Jurkat, Clone E6-1 (cell line): Measurements from ENCODE around the gene OR2AK2. TPM values are rescaled to one million over a fixed set of nuclear protein-coding genes. Genes with fewer than 3 reads are reported as not detected.

ENCODE experiments used
- DNase-seq: peaks from one replicate; pipeline ENCODE4 v3.0.0-alpha.2; 2011; ENCODE audit warnings: low read depth, low spot score
- H3K4me3 ChIP-seq: 2 replicates; pipeline ENCODE4 v1.5.1; 2011; ENCODE audit warnings: mild to moderate bottlenecking, low read length, control low read depth, moderate library complexity
- polyA plus RNA-seq: library from polyadenylated mRNA; unstranded; fragments of >200 nt; gene quantifications from one replicate; pipeline ENCODE4 v1.2.1, GENCODE V29; 2012; ENCODE audit warnings: missing spikeins; ENCODE audit not compliant: insufficient read length, insufficient read depth

OR2AK2 gene, protein sequence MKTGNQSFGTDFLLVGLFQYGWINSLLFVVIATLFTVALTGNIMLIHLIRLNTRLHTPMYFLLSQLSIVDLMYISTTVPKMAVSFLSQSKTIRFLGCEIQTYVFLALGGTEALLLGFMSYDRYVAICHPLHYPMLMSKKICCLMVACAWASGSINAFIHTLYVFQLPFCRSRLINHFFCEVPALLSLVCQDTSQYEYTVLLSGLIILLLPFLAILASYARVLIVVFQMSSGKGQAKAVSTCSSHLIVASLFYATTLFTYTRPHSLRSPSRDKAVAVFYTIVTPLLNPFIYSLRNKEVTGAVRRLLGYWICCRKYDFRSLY
- polyA plus RNA-seq = not detected

DNA sequence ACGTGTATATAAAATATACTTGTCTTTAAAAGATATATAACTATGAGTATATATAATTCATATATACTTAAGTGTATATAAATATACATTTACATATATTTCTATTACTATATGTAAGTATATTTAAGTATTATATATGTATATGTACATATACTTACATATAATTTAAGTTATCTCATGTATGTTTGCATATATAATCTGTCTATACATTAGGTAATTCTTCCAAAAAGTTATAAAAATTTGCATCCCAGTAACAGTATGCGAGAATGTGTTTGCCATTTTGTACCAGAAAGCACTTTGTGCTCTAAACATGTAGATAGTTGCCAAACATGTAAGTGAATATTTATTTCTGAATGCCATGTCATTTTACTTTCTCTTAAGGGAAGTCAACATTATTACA, at the start of gene OR2AK2:
OR2AK2 (plus strand) TSS at position 301 of the 400 bp plus-strand sequence. CDS start 144 bp downstream, outside the sequence.
- no peak for DNase-seq
- H3K4me3 ChIP-seq = no peak within 1 kb of the TSS

DNA sequence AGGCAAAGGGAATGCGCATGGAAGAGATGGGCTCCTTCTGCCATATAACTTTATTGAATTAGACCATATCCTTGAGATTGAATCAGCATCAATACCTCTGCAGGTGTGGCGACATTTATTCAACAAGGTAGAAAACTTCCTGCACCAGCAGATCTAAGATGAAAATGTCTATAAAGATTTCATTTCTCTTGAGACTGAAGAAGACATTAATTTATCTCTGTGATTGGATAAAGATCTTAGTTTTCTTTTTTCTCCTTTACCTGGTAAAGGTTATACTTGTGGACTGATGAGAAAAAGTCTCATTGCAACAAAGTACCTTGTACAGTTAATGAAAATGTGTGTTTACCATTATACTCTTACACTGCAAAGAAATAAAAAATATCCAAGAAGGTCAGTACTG, 45.1 kb upstream of the OR2AK2 start, which contains the start of gene OR2T8:
OR2T8 (plus strand) TSS at position 301 of the 400 bp plus-strand sequence. CDS start 766 bp downstream, outside the sequence.
- no peak within 1 kb of the TSS for H3K4me3 ChIP-seq
- DNase-seq = no peak

DNA sequence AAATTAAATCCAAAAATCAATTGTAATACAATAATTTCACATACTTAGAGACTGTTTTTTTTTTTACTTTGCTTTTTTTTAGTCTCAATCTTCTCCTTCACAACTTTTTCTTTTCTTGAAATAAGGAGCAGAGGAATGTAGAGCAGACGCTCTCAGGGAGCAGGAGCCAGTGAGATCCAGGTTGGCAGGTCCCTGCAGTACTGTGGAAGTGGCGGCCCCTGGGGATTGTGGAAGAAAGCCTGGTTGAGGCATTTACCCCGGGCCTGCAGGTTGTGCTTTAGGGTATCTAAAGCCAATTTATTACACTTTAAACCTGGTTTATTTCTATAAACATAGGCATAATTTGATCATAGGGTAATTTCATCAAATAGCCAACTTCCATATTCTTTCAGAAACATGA, 41.1 kb upstream of the OR2AK2 start:
- H3K4me3 ChIP-seq = no peak overlapping the region
- no peak for DNase-seq

DNA sequence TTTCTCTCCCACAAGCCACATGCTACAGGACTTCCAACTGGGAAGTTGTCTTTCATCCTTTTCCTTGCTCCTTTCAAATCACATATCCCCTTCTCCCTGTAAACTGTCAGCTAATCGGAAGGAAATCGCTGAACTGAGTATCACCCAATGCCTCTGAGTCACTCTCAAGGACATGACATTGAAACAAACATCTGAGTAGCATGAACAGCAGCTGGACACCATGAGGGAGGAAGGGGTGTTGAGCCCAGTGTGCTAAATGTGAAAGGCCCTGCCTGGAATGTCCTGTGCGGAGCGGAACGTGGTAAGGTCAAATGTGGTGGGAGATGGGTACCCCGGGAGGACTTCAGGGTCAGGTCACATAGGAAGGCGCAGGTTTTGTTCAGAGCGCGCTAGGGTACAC, 40.2 kb upstream of the OR2AK2 start, which contains the start of gene OR2AJ1:
OR2AJ1 (plus strand) TSS at position 22 of the 400 bp plus-strand sequence. CDS start 8,880 bp downstream, outside the sequence.
- H3K4me3 ChIP-seq = no peak within 1 kb of the TSS
- DNase-seq = no peak

DNA sequence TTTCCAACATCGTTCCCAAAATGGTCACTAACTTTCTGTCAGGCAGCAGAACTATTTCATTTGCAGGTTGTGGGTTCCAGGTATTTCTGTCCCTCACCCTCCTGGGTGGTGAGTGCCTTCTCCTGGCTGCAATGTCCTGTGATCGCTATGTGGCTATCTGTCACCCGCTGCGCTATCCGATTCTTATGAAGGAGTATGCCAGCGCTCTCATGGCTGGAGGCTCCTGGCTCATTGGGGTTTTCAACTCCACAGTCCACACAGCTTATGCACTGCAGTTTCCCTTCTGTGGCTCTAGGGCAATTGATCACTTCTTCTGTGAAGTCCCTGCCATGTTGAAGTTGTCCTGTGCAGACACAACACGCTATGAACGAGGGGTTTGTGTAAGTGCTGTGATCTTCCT, 31.0 kb upstream of the OR2AK2 start:
- H3K4me3 ChIP-seq = no peak overlapping the region
- no peak for DNase-seq

DNA sequence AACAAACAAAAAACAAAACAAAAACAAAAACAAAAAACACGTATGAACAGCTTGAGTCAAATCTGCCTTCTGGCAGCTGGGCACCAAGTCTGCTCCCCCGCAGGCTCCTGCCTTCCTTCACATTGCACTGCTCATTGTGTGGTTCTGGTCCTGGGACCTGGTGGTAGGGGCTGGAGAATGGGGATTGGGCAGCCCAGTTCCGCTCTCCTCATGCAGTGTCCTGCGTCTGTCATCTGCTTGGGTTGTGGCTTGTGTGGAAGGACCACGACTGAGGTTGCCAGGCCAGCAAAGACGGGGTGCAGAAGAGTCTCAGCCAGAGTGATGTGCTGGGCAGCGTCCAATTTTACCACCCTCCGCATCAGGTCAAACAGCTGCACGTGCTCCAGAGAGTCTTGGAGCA, 29.3 kb upstream of the OR2AK2 start:
- H3K4me3 ChIP-seq = no peak overlapping the region
- DNase-seq = no peak

DNA sequence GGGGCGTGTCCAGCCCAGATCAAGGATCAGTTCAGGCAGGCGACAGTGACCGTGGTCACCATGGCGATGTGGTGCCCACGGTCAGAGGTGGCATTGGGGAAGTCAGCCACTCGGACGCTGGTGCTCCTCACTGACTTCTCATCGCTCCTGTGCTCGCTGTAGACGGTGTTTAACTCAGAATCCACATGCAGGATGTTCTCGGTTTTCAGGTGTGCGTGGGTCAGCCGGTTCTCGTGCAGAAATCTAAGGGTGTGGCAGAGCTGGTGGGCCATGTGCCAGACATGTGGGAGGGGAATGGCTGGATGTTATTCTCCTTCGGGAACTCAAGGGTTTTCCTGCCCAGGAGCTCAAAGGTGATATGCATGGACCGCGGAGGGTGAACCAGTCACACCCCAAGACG, 28.6 kb upstream of the OR2AK2 start:
- H3K4me3 ChIP-seq = no peak overlapping the region
- DNase-seq = no peak

DNA sequence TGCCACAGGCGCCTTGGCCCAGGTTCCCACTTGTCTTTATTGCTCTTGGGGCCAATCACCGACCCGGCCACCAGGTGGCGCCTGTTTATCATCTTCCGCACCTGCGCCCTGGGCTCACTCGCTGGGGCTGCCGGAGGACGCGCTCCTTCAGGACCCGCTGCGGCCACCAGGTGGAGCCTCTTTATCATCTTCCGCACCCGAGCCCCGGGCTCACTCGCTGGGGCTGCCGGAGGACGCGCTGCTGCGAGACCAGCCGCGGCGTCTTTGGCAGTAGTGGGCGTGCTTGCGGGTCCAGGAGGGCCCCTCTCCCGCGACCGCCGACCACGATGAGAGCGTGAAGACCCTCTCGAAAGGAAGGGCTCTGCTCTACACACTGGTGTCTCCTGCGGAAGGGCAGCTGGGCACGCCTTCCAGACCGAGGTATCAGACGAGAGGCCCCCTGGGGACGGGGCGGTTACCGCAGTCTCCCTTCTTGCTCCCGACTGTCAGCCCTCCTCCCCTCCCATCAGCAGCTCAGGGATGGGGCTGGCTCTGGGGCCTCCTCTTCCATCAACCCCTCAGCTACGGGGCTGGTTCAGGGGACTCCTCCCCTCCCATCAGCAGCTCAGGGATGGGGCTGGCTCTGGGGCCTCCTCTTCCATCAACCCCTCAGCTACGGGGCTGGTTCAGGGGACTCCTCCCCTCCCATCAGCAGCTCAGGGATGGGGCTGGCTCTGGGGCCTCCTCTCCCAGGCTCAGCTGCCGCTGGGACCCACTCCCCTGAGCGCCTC, 27.9 kb upstream of the OR2AK2 start:
- DNase-seq = peak; percentile 82
- H3K4me3 ChIP-seq = peak overlapping the region; percentile 61

DNA sequence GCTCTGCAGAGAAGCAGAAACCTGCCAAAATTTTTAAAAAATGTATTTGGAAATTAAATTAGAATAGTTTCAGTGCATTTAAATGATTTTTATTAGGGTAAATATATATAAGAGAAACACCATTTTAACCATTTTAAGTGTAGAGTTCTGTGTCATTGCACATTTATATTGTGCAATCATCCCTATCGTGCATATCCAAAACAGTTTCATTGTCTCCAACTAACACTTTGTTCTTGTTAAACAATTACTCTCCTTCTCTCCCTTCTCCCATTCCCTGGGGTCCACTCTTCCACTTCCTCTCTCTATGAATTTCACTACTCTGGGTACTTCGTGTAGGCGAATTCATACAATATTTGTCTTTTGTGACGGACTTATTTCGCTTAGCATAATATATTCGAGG, 22.4 kb upstream of the OR2AK2 start:
- no peak for DNase-seq
- no peak overlapping the region for H3K4me3 ChIP-seq

DNA sequence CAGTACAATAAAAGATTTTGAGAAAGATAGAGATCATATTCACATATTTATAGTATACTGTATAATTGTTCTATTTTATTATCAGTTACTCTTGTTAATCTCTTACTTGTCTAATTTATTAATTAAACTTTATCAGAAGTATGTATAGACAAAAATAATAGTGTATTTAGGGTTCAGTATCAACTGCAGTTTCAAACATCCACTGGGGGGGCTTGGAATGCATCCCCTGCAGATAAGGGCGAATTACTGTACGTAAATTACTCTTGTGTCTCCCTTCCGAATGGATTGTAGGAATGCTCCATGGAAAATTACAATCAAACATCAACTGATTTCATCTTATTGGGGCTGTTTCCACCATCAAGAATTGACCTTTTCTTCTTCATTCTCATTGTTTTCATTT, 16.5 kb upstream of the OR2AK2 start, which contains the start of gene OR2L8:
OR2L8 (plus strand) TSS at position 301 of the 400 bp plus-strand sequence; CDS start at position 301, 0 bp downstream.
- DNase-seq = no peak
- no peak within 1 kb of the TSS for H3K4me3 ChIP-seq

DNA sequence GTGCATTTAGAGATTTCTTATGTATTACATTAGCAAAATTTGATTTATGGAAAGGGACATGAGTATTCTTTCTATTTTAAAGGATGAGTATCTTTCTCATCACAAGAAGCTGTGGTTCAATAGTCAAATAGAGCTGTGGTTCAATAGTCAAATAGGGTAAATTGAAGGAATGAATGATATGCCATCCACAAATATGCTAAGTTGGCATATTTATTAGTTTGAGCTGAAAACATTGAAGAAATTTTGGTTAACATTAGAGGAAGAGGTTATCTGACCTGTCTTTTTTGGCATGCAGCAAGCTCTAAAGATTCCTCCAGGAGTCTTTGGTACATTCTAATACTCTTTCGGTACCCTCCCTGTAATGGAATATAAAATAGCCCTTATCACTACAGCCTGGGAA, 11.6 kb upstream of the OR2AK2 start:
- H3K4me3 ChIP-seq = no peak overlapping the region
- DNase-seq = no peak

DNA sequence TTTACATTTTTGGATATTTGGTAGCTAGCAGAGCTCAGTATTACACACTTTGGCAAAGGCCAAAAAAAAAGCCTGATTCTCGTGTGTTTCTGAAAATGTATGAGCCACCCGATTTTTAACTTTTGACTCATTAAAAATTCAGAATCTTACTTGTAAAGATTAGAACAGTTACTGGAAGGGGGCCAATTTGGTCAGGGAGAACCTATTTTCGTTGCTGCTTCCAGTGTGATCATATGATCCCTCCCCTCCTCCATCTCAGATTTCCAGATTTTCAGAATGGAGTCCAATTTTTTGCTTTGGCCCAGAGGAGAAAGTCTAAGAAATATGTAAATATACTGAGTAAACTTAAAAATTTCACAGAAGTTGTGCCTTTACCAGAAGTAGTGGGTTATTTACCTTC, 3.2 kb upstream of the OR2AK2 start:
- no peak for DNase-seq
- H3K4me3 ChIP-seq = no peak overlapping the region

DNA sequence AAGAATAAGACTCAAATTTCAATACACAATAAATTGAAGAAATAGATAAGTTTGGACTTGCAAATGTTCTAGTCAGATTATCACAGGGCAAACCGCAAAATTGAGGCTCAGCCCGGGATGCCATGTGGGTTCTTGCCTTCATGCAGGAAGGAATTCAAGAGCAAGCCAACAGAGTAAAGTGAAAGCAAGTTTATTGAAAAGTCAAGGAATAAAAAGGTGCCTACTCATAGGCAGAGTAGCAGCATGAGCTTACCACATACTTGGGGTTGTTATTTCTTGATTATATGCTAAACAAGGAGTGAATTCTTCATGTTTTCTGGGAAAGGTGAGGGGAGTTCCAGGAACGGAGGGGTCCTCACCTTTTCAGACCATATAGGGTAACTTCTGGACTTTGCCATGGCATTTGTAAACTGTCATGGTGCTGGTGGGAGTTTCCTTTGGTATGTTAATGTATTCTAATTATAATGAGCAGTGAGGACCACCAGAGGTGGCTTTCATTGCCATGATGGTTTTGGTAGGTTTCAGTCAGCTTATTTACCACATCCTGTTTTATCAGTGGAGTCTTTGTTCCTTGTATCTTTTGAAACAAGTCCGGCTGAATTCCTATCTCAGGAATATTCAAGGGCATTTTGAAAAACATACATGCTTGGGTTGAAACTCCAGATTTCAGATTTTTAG, 2.0 kb upstream of the OR2AK2 start:
- DNase-seq = no peak
- no peak overlapping the region for H3K4me3 ChIP-seq

DNA sequence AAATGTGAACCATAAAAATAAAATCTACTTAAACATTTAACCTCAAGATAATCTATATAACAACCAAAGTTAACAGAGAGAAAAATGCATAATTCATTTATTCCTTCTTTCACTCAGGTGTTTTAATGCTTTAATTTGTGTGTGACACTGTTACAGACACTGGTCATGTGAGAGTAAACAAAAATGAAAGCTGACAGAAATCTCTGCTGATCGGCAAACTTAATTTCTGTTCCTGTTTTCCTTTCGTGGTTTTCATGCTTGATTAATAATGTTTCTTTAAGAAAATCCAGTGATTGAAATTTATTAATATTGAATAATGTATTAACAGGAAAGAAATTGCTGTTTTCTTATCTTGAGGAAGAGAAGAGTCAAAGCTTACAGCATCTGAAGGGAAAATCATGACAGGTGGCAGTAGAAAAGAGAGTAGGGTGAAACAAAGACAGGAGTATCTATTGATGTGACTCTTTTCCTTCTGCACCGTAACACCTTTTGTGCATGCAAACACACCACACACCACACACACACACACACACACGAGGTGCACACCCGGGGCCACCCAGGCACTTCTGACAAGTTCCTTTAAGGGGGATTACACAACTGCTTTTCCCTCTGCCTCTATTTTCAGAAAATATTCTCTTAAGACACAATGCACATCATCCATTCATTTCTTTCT, 1.6 kb downstream of the OR2AK2 start:
- no peak overlapping the region for H3K4me3 ChIP-seq
- DNase-seq = no peak

DNA sequence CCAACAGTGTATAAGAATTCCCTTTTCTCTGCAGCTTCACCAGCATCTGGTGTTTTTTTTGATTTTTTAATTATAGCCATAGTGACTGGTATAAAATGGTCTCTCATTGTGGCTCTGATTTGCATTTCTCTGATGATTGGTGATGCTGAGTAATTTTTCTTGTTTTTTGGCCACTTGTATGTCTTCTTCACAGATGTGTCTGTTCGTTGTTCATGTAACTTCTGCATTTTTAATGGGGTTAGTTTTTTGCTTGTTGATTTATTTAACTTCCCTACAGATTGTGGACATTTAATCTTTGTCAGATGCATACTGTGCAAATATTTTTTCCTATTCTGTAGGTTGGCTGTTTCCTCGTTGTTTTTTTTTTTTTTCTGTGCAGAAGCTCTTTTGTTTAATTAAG, 28.0 kb downstream of the OR2AK2 start:
- DNase-seq = no peak
- no peak overlapping the region for H3K4me3 ChIP-seq

DNA sequence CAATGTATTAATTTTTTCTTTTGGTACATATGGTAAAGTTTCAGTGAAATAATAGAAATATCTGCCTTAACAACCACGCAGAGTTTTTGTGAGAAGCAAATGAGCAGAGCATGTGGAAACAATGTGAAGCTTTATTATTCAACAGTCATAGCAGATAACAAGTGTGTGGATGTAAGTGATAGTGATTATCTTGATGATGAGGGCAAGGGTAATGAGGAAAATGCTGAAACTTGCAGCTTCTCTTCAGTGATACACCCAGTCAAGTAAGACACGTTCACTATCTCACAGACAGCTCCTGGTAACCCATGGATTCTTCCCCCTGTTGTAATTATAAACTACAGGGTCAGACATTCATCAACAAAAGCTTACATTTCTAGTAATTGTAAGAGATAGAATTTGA, 33.8 kb downstream of the OR2AK2 start:
- no peak for DNase-seq
- H3K4me3 ChIP-seq = no peak overlapping the region

DNA sequence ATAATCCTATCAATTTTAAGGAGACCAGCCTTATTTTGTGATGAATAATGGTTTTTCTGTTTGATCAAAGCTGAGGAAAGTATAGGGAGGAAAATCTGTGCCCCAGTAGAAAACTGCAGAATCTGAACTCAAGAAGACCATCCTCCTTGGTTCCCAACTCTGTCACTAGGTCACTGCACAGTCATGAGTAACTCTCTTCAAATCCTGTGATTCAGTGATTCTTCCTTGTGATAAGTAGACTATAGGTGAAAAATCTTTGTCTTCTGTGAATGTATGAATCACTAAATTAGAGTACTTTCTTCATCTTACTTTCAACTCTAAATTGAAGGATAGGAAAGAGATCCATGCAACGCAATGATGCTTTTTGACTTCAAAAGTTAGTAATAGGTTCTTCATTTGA, 35.1 kb downstream of the OR2AK2 start:
- no peak for DNase-seq
- no peak overlapping the region for H3K4me3 ChIP-seq

DNA sequence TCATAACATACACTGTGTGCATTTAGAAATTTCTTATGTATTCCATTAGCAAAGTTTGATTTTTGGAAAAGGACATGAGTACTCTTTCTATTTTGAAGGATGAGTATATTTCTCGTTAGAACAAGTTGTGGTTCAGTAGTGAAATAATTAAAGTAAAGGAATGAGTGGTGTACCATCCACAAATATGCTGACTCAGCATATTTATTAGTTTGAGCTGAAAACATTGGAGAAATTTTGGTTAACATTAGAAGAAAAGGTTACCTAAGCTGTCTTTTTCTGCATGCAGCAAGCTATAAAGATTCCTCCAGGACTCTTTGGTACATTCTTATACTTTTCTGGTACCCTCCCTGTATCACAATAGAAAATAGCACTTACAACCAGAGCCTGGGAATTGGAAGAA, 42.7 kb downstream of the OR2AK2 start:
- H3K4me3 ChIP-seq = no peak overlapping the region
- DNase-seq = no peak

DNA sequence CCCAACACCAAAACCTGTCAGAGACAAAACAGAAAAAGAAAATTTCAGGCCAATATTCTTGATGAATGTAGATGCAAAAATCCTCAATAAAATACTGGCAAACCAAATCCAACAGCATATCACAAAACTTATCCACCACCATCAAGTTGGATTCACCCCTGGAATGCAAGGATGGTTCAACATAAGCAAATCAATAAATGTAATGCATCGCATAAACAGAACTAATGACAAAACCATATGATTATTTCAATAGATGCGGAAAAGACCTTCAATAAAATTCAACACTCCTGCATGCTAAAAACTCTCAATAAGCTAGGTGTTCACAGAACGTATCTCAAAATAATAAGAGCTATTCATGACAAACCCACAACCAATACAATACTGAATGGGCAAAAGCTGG, 44.6 kb downstream of the OR2AK2 start:
- DNase-seq = no peak
- no peak overlapping the region for H3K4me3 ChIP-seq
